Measurements from ENCODE around the gene TACC2.

Gene TACC2

DNA sequence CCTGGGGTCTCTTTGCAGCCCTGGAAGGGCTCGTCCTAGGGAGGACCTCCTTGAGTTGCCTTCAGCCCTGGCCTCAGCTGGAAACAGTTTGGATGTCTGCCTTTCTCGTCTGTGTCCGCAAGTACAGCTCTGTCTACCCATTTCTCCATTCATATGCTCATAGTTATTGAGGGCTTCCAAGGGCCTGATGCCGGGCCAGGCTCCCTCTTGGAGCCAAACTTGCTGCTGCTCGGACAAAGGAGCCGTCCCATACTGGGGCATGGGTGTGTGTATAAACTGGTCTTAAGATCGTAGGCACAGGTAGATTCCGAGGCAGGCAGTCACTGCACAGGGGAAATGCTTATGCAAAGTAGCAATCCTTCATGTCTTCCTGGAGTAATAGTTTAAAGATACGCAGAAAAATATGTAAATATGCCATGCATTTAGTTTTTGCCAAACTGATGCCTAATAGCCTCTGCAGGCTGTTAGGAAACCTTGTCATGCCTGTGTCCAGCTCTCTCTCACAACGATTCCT lies 165.1 kb downstream of the TACC2 start:
- DNase-seq (ENCODE audit: low read depth): no peak
- TF ChIP-seq, protein P1, sequence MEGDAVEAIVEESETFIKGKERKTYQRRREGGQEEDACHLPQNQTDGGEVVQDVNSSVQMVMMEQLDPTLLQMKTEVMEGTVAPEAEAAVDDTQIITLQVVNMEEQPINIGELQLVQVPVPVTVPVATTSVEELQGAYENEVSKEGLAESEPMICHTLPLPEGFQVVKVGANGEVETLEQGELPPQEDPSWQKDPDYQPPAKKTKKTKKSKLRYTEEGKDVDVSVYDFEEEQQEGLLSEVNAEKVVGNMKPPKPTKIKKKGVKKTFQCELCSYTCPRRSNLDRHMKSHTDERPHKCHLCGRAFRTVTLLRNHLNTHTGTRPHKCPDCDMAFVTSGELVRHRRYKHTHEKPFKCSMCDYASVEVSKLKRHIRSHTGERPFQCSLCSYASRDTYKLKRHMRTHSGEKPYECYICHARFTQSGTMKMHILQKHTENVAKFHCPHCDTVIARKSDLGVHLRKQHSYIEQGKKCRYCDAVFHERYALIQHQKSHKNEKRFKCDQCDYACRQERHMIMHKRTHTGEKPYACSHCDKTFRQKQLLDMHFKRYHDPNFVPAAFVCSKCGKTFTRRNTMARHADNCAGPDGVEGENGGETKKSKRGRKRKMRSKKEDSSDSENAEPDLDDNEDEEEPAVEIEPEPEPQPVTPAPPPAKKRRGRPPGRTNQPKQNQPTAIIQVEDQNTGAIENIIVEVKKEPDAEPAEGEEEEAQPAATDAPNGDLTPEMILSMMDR (IDR thresholded peaks at IDR 0.05; ENCODE audit: insufficient read depth, low read depth, low read length, missing control alignments): no peak
- no peak overlapping the region for H3K4me3 ChIP-seq (ENCODE audit: low read depth, low read length)

DNA sequence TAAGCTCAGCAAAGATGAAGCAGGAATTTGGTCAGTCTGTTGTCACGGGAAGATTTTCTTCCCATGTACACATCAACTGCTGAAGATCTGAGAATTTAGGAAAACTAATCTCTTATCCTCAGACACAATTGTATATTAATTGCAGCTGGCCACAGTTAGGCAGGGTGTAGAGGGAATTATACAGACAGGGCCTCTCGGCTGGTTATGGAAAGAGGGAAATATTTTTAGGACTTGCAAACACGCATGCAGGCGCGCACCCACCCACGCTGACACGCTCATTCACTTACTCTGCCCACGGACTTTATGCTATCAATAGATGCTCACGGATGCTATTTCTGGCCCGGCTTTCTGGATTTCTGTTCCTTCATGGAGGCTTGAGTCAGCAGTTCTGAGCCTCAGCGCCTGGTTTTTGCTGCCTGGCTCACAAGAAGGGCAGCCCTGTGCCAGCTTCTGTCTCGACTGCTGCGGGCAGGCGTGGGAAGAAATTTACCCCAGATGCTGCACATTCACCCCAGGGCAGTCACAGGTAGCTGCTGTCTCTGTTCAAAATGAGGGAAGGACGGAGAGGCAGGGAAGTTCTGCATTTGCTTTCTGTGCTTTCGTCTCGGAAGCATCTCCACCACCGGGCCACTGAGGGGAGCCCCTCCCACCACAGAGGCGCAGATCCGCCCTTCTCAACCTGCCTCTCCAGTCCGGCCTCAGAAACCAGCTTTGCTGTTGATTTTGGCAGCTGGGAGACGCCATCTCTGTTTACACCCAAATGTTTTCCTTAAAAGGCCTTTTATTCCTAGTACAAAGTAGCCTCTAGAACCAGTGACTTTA lies 165.8 kb downstream of the TACC2 start:
- DNase-seq (ENCODE audit: low read depth): no peak
- H3K4me3 ChIP-seq (ENCODE audit: low read depth, low read length): no peak overlapping the region
- TF ChIP-seq, protein P1 (IDR thresholded peaks at IDR 0.05; ENCODE audit: insufficient read depth, low read depth, low read length, missing control alignments): no peak

DNA sequence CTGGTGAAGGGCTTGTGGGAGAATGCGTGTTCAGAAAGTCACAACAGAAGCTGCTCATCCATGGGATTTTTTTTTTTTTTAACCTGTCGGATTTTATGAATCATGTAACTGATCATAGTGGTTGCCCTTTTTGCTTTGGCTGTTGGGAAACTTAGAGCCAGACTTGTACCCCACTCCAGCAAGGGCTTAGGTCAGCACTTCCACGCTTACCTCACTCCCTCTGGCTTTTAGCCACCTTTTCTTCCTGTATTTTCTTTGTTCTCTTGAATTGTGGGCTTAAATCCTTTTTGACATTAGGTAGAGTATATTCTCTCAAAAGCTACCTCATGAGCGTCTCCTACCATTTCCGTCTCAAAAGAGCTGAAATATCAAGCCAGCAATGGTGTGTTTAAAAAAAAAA lies 168.5 kb downstream of the TACC2 start:
- TF ChIP-seq, protein P1 (IDR thresholded peaks at IDR 0.05; ENCODE audit: insufficient read depth, low read depth, low read length, missing control alignments): no peak
- H3K4me3 ChIP-seq (ENCODE audit: low read depth, low read length): no peak overlapping the region
- no peak for DNase-seq (ENCODE audit: low read depth)

DNA sequence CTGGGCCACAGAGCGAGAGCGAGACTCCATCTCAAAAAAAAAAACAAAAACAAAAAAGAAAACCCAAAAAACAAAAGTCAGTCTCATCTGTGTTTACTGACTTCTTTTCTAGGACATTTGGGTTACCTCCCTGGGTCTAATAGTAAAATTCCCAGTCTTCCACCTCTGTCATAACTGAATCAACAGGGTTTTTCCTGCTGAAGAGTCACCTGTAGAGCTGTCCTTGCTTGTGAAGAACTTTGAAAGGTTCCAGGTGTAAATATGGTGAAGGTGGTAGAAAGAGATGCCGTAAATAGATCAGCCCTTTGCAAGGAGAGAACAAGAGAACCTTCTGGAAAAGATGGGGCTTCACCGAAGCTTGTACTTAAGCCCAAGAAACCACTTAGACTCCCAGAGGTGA lies 169.4 kb downstream of the TACC2 start:
- DNase-seq (ENCODE audit: low read depth): no peak
- no peak overlapping the region for H3K4me3 ChIP-seq (ENCODE audit: low read depth, low read length)
- TF ChIP-seq, protein P1 (IDR thresholded peaks at IDR 0.05; ENCODE audit: insufficient read depth, low read depth, low read length, missing control alignments): no peak

DNA sequence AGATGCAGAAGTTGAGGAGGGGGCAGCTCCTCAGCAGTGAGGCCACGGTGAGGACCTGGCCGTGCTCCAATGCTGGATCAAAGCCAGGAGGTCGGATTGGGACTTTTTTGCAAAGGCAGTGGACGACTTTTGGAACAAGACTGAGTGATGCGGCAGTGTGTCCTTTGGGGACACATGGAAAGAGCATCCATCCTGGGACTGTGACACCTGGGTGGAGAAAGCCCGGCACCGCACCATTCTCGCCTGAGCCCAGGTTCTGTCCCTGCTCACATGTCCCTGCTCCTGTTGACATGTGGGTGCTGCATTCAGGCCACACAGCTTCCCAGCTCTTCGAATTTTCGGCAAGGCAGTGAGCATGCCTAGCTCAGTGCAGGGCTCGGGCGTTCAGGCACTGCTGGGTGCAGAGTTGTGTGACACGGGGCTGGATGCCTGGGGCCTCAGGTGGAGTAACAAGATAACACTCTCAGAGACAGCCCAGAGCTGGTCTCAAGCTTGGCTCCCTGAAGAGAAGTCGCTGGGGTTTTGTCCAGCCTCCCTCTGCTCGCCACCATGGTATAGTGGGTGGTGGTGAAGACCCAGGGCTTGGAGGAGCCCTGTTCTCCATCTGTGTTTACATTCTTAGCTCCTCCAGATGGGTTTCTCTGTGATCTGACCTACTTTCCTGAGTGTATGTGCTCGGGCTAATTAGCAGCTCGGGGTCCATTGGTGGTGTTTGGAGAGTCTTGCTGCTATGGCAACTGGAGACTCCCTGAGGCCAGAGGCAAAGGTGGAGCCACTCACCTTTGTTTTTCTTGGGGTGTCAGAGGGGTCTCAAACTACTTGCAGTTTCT lies 170.4 kb downstream of the TACC2 start:
- TF ChIP-seq, protein P1 (IDR thresholded peaks at IDR 0.05; ENCODE audit: insufficient read depth, low read depth, low read length, missing control alignments): no peak
- DNase-seq (ENCODE audit: low read depth): no peak
- no peak overlapping the region for H3K4me3 ChIP-seq (ENCODE audit: low read depth, low read length)

DNA sequence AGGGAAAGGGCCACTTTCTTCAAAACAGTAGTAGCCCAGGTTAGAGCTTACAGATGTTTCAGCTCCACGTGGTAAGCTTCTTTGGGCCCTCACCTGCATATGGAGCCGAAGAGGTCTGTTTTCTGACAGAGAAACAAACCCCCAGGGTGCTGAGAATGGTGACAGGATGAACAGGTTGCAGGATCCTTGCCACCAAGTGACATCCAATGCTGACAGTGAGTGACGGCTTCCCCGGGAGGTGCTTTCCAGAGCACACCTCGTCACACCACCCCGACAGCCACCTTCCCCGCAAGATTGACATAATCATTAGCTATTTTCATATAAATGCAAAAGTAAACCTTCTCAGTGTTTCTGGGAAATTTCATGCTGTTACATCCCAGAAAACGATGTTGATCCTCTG lies 172.8 kb downstream of the TACC2 start:
- no peak overlapping the region for H3K4me3 ChIP-seq (ENCODE audit: low read depth, low read length)
- DNase-seq (ENCODE audit: low read depth): no peak
- TF ChIP-seq, protein P1 (IDR thresholded peaks at IDR 0.05; ENCODE audit: insufficient read depth, low read depth, low read length, missing control alignments): no peak

All from GM12865 (cell line).